ENCODE measurements around the gene USP26. TPM values are rescaled to one million over a fixed set of nuclear protein-coding genes. Genes with fewer than 3 reads are reported as not detected.
"Not testable (repeated sequence)": the region's sequence is repeated elsewhere in the genome, so short reads cannot be mapped to it uniquely, and the experiment has no call there.

Gene USP26
- total RNA-seq, 1 donor from 2014 or later = not detected

GRCh38 chrX:132984058-132984650 is 112.8 kb downstream of the USP26 start:
- no peak overlapping the region for H3K4me3 ChIP-seq (ENCODE audit: low read depth, low read length)
- no peak for TF ChIP-seq CTCF (IDR thresholded peaks at IDR 0.05; ENCODE audit: insufficient read depth, low read length, severe bottlenecking)
- H3K36me3 ChIP-seq (ENCODE audit: control insufficient read depth, insufficient read depth, low read length) = no peaks in the 10 kb centered on the region
- no peak for DNase-seq (ENCODE audit: low read depth)
- FAIRE-seq = no peak
- no peaks in the 10 kb centered on the region for H3K27me3 ChIP-seq (ENCODE audit: control insufficient read depth, insufficient read depth, low read length)

GRCh38 chrX:132983496-132983895 is 113.4 kb downstream of the USP26 start:
- FAIRE-seq = no peak
- no peak for TF ChIP-seq CTCF (IDR thresholded peaks at IDR 0.05; ENCODE audit: insufficient read depth, low read length, severe bottlenecking)

GRCh38 chrX:132980035-132980434 is 116.9 kb downstream of the USP26 start:
- FAIRE-seq; H3K4me3 ChIP-seq (ENCODE audit: low read depth, low read length); H3K27me3 ChIP-seq (ENCODE audit: control insufficient read depth, insufficient read depth, low read length): not testable (repeated sequence)

More at GRCh38 chrX:132983496-132983895, 113.4 kb downstream of the USP26 start:
- H3K36me3 ChIP-seq (ENCODE audit: control insufficient read depth, insufficient read depth, low read length) = no peaks in the 10 kb centered on the region
- no peak for DNase-seq (ENCODE audit: low read depth)
- no peaks in the 10 kb centered on the region for H3K27me3 ChIP-seq (ENCODE audit: control insufficient read depth, insufficient read depth, low read length)
- H3K4me3 ChIP-seq (ENCODE audit: low read depth, low read length) = no peak overlapping the region

More at GRCh38 chrX:132980035-132980434, 116.9 kb downstream of the USP26 start:
- H3K36me3 ChIP-seq (ENCODE audit: control insufficient read depth, insufficient read depth, low read length); DNase-seq (ENCODE audit: low read depth): not testable (repeated sequence)

Other genes starting within 250 kb of the USP26 start
- 9.7 and 16.8 TPM in 2 replicates for gene HS6ST2, start 138.5 kb downstream of the USP26 start, total RNA-seq
- not detected in 2 replicates for gene TFDP3, start 121.2 kb upstream of the USP26 start, total RNA-seq

All from bronchial epithelial cell (primary cell).